Right hindlimb (tissue), 1 donor: ENCODE data around the gene NOSIP.

ENCODE experiments used
- DNase-seq: peaks from one replicate; pipeline ENCODE4 v3.0.0-alpha.2; 2018

The NOSIP gene

DNA sequence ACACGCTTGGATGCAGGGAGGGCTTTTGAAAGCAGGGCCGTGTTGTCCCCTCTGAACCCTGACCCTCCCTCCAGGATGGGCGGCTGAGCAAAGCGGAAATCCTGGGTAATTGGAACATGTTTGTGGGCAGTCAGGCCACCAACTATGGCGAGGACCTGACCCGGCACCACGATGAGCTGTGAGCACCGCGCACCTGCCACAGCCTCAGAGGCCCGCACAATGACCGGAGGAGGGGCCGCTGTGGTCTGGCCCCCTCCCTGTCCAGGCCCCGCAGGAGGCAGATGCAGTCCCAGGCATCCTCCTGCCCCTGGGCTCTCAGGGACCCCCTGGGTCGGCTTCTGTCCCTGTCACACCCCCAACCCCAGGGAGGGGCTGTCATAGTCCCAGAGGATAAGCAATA, 37.3 kb downstream of the NOSIP start:
- DNase-seq = no peak

DNA sequence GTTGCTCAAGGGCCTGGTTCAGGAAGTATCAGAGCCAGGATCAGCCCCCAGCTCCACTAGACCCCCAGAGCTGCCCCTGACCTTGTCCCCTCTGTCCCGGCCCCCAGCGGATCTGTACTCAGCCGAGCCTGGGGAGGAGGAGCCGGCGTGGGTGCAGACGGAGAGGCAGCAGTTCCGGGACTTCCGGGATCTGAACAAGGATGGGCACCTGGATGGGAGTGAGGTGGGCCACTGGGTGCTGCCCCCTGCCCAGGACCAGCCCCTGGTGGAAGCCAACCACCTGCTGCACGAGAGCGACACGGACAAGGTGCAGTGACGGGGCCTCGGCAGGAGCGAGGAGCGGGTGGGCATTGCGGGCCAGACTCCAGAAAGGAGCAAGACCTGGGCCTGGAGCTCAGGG, 37.9 kb downstream of the NOSIP start:
- no peak for DNase-seq

DNA sequence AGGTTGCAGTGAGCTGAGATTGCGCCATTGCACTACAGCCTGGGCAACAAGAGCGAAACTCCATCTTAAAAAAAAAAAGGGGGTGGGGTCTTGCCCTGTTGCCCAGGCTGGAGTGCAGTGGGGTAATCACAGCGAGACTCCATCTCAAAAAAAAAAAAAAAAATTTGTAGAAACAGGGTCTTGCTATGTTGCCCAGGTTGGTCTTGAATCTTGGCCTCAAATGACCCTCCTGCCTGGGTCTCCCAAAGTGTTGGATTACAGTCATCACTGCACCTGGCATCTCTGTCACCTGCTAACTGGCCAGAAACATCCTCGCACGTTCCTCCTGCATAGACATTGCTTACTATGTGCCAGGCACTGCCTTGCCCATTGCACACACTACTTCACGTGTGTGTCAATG, 38.4 kb downstream of the NOSIP start:
- no peak for DNase-seq

DNA sequence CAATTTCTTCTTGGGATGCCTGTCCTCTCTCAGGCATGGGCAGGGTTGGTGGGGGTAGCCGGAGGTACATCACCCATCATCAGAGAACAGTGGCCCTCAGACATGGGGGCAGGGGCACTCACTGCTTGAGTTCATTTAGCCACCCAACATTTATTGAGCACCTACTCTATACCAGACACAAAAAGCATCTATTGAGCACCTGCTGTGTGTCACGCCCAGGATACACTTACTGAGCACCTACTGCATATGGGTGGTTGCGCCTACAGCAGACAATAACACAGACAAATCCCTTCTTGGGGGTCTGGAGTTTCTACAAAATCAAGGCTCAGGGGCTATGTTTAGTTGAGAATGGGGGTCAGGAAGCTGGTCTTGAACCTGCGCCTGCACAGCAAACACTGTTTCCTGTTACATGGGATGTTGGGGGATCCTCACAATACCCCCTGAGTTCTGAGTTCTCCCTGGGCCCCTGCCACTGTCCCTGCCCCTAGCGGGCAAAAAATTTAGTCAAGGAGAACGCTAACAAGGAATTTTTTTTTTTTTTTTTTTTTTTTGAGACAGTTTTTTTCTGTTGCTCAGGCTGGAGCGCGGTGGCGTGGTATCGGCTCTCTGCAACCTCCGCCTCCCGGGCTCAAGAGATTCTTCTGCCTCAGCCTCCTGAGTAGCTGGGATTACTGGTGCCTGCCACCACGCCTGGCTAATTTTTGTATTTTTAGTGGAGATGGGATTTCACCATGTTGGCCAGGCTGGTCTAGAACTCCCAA, 41.0 kb downstream of the NOSIP start:
- no peak for DNase-seq

DNA sequence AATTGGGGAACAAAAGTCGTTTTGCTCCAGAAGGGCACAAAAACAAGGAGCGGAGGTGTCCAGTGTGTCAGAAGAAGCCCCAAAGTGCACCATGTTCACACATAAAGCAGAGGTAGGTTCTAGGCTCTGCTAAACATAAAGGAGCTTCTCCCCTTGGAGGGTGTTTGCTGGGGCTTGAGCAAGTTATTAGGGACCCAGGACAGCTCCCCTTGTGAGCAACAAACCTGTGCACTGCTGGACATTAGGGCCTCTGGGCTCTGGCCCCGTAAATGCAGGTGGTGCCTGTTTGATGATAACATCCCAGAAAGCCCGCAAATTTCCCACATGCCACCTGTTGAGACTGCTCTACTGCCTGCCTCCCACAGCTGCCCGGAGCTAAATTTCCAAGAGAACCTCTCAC, 41.7 kb downstream of the NOSIP start:
- no peak for DNase-seq

DNA sequence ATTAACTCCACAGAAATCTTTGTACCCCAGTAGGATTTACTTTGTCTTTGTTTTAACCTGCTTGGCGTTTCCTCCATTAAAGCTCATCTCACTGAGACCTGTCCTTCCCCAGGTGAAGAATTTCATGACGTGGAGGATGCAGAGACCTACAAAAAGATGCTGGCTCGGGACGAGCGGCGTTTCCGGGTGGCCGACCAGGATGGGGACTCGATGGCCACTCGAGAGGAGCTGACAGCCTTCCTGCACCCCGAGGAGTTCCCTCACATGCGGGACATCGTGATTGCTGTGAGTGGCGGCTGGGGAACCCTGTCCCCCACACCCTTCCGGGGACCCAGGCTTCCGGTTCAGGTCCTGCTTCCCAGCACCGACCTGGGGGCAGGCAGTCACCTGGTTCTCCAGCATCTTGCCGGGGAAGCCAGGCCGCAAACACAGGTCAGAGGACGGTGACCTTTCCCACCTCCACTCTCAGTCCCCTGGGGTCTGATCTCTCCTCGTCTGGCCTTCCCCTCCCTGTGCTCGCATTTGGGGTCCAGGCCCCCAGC, 43.4 kb downstream of the NOSIP start:
- DNase-seq = no peak

DNA sequence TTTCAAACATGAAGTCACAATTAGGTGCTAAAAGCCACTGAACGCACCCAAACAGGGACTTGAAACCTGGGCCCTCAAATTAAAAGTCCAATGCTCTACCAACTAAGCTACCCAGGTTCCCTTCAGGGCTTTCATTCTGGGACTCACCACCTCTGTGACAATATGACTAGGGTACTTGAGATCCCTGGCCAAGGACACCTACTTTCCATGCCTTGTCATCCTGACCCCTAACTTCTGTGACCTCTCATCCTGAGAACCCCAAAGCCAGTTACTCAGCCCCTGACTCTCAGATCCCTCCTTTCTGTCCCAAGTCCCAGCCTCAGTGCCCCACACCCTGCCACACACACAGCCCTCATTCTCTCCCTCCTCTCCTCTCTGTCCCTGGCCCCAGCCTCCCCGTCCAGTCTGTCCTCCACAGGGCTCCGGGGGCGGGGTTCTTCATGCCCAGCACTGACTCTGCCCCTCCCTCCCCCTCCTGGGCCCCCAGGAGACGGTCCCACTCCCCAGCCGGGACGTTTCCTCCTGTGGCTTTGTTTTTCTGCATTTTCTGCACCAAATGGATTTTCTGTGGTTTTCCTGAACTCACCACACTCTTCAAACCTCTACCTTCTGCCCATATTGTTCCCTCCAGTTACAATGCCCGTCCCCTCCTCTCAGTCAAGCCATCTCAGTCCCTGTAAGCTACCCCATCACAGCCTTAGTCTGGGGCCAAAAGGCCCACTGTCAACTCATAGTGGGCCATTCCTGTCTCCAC, 45.5 kb downstream of the NOSIP start:
- DNase-seq = no peak

DNA sequence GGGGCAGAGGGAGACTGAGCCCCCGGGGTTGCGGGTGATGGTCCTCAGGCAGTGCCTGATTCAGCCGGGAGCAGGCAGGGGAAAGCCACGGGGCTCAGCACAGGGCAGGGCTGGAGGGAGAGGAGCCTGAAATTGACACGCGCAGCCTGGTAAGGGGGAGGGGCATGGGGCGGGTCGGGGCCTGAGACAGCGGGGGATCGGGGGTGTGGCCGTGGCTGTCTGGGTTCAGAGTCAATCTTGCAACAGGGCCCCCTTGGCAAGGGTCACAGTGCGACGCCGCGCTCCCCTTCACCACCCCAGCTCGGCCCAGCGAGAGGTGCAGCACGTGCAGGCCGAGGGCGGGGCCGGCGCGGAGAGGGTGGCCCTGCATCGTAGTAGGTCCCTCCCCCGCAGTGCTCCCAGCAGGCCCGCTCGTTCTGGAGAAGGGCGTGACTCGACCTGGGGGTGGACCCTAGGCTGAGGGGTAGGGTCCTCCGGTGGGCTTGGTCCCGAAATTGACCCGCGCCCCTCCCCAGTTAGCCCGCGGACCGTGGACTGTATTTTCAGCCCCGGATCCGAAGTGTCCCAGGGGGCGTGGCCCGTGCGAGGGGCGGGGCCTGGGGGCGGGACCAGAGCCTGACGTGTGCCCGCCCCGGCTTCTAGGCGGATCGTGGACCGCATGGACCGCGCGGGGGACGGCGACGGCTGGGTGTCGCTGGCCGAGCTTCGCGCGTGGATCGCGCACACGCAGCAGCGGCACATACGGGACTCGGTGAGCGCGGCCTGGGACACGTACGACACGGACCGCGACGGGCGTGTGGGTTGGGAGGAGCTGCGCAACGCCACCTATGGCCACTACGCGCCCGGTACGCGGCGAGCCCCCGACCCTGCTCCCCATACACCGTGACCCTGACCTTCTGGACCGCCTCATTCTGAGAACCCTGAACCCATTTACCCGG, 46.5 kb downstream of the NOSIP start:
- DNase-seq = peak; percentile 84

DNA sequence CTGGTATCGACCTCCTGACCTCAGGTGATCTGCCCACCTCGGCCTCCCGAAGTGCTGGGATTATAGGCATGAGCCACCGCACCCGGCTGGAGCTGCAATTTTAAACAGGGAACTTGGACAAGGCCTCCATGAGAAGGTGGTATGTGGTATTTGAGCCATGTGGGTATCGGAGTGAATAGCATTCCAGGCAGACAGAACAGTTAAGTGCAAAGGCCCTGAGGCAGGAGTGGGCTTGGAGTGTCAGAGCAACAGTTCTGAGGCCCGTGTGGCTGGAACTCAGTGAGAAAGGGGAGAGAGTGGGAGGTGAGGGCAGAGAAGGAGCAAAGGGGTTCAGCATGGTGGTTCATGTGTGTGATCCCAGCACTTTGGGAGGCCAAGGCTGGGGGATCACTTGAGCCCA, 49.6 kb downstream of the NOSIP start:
- no peak for DNase-seq

DNA sequence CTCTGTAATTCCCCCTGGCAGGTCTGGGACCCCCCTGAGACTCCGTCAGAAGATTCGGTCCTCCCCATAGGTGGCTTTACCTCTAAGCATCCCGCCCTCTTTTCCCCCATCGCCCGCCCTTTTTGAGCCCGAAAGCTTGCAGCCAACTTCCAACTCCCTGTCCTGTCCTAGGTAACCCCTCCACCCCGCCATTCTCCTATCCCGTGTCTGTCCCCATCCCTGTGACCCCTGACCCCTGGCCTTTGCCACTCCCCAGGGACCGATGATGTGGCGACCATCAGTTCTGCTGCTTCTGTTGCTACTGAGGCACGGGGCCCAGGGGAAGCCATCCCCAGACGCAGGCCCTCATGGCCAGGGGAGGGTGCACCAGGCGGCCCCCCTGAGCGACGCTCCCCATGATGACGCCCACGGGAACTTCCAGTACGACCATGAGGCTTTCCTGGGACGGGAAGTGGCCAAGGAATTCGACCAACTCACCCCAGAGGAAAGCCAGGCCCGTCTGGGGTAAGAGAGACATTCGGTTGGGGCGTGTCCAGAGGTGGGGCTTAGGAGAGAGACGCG, 52.1 kb downstream of the NOSIP start:
- peak; percentile 51 for DNase-seq

DNA sequence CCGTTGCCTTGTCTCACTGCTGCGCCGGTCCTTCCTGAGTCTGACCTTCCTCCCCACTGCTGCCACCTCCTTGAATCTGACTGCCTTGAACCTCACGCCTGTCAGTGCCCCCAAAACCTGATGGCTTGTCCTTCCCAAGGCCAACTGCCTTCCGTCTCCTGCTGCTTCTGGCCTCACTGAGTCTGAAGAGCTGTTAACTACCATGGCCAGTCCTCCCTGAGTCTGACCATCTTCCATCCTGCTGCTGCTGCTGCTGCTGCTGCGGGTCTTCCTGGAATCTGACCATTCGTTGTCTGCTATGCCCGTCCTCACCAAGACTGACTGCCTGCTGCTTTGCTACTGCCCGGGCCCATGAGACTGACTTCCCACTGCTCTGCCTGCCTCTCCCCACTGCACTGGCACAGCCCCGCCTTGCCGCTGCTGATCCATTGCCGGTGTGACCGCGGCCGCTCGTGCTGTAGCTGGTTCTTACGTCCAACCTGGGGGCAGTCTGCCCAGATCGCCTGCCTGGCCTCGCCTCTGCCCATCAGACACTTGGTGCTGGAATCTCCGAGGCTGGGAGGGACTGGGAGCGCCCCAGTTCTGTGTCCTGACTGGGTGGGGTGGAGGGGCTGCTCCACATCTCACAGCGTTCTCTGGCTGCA, 55.4 kb downstream of the NOSIP start:
- DNase-seq = no peak

DNA sequence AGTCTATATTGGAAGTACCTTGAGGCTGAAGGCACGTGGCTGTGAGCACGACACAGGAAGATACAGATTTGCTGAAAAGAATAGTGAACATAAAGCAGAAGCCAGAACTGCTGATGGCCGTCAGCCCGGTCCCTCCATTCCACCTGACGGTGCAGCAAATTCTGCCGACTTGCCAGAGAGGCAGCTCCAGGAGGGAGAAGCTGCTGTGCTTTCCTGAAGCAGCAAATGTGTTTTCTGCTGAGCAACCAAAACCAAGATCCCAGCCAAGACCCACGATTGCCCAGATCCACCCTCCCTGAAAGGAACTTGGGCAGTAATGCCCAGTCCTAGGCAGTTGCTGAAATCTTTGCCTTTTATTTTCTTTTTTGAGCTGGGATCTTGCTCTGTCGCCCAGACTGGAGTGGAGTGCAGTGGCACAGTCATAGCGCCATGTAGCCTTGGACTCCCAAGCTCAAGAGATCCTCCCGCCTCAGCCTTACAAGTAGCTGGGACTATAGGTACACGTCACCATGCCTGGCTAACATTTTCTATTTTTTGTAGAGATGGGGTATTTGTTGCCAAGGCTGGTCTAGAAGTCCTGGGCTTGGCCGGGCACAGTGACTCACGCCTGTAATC, 59.5 kb downstream of the NOSIP start:
- no peak for DNase-seq

DNA sequence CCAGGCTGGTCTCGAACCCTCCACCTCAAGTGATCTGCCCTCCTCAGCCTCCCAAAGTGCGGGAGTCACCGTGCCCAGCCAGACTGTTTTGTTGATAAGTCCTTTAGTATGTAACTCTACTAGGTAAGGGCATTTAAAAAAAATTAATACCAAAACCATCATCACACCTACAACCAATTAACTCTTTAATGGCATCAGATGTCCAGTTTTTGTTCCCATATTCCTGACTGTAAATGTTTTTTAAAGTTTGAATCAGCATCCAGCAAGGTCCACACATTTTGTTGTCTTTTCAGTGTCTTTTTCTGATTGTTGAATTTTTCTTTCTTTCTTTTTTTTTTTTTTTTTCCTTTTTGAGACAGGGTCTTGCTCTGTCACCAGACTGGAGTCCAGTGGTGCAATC, 62.3 kb downstream of the NOSIP start:
- no peak for DNase-seq

DNA sequence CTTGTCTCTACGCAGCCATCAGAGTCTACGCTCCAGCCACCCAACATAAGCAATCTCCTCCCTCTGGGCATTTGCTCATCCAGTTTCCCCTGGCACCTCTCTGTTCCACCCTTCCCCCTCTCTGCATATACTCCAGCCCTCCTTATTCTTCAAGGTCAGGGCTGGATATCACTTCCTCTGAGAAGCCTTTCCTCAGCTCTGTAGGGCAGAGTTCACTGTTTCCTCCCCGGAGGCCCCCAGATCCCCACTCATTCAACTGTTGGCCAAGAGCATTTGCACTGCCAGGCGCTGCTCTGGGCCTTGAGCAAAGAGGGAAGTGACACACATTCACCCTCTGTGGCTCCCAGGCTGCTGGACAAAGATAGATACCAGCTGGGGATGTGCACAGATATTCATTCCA, 64.6 kb downstream of the NOSIP start:
- DNase-seq = no peak

DNA sequence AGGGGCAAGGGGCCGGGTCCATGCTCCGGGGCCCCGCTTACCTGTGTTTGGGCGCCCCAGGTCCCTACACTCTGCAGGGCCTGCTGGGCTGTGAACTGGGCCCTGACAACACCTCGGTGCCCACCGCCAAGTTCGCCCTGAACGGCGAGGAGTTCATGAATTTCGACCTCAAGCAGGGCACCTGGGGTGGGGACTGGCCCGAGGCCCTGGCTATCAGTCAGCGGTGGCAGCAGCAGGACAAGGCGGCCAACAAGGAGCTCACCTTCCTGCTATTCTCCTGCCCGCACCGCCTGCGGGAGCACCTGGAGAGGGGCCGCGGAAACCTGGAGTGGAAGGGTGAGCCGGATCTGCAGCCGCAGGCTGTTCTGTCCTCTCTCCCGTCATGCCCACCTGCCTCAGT, 66.2 kb downstream of the NOSIP start:
- no peak for DNase-seq

DNA sequence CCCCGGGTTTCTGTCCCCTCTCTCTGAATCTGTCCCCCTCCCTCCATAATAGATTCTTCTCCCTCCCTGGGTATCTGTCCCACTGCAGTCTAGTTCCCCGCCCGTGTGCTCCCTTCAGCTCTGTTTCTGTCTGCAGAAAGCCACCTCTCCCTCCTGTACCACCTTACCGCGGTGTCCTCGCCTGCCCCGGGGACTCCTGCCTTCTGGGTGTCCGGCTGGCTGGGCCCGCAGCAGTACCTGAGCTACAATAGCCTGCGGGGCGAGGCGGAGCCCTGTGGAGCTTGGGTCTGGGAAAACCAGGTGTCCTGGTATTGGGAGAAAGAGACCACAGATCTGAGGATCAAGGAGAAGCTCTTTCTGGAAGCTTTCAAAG, 66.6 kb downstream of the NOSIP start:
- no peak for DNase-seq

DNA sequence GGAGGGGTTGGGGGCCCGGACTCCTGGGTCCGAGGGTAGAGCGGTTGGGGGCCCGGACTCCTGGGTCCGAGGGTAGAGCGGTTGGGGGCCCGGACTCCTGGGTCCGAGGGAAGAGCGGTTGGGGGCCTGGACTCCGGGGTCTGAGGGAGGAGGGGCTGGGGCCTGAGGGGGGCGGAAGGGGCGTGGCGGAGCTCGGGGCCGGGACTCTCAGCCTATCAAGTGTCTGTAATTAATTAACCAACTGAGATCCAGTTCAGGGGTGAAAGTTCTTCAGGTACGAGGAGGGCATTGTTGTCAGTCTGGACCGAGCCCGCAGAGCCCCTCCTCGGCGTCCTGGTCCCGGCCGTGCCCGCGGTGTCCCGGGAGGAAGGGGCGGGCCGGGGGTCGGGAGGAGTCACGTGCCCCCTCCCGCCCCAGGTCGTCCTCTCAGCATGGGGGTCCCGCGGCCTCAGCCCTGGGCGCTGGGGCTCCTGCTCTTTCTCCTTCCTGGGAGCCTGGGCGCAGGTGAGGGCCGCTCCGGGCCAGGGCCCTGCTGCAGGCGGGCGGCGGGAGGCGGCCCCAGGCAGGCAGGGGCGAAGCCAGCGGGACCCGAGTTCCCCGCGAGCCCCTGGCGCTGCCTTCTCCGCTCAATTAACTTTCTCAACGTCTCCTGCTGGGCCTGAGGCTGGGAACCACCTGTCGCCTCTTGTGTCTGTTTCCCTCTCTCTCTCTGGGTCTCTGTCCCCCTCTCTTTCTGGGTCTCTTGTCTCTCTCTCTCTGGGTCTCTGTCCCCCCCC, 67.2 kb downstream of the NOSIP start:
- DNase-seq = peak; percentile 85

DNA sequence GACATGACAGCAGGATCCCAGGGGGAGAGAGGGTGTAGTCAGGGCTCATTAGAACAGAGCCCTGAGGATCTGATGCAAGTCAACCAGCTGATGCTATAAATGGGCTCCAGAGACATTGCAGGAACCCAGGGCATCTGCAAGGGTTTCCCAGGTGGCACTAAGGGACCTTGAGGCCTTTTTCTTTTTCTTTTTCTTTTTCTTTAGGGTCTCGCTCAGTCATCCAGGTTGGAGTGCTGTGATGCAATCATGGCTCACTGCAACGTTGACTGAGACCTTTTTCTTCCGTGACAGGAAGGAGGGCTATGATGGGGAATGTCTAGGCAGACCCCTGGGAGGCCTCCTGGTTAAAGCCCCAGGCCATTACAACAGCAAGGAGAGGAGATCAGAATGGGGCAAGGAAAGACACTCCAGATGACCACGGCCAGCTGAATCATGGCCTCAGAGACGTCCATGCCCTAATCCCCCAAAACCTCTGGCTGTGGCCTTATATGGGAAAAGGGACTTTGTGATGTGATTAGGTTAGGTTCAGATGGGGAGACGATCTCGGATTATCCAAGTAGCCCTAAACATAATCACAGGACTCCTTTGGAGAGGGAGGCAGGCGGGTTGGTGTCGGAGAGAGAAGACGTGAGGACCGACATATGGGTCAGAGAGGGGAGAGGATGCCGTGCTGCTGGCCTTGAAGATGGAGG, 72.4 kb downstream of the NOSIP start:
- DNase-seq = no peak

DNA sequence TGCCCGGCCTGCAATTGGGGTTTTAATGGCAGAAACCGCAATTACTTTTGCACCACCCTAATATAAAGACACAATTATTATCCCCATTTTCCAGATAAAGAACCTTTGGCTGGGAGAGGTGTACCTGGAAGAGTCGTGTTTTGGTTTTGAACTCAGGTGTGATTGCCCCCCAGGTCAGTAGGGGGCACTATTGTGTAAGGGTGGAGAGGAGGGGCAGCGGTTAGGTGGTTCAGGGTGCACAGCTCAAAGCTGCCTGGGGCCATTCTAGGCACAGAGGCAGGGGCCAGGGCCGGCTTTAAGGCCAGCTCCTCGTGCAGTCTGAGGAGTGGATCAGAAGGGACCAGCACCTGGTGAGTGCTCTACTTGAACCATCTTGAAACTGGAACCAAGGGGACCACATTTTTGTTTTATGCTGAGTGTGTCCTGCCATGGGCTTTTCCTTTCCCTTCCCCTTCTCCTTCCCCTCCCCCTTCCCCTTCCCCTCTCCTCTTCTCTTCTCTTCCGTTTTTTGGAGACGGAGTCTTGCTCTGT, 73.7 kb downstream of the NOSIP start:
- DNase-seq = no peak
